ENCODE measurements around the gene CRLF3.
"Not testable (repeated sequence)": the region's sequence is repeated elsewhere in the genome, so short reads cannot be mapped to it uniquely, and the experiment has no call there.

Gene CRLF3

DNA sequence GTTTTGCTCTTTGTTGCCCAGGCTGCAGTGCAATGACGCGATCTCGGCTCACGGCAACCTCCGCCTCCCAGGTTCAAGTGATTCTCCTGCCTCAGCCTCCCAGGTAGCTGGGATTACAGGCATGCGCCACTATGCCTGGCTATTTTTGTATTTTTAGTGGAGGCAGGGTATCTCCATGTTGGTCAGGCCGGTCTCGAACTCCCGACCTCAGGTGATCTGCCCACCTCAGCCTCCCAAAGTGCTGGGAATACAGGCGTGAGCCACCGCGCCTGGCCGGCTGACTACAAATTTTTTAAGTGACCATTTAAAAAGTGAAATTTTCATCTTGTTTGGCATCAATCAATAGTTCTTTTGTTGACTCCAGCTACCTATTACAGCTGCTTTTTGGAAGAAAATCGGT is 90.3 kb downstream of the CRLF3 start:
- H3K27ac Mint-ChIP-seq; DNase-seq (ENCODE audit: low spot score in 2 of 2); H3K9me3 Mint-ChIP-seq; ATAC-seq: not testable (repeated sequence)
- Mint-ChIP-seq H3K4me3 (peak overlapping the region; percentile 94), H3K4me1 (peaks cover 37% of the 10 kb centered on the region), H3K36me3 (peaks cover 76% of the 10 kb centered on the region)
